H1 (cell line): ENCODE data around the gene HMGB1. TPM values are rescaled to one million over a fixed set of nuclear protein-coding genes. Genes with fewer than 3 reads are reported as not detected.
A peak's percentile ranks its signal among the peaks of the same experiment; 100 is the strongest.

Source experiments
- CTCF ChIA-PET: fragments of 300-600 bp; sonication (Branson Sonifier 250); formaldehyde crosslinking; loops from one replicate; lab custom pipeline; 2021; ENCODE audit not compliant: partially characterized antibody; lab: Charles Lee
- POLR2A ChIA-PET: fragments of 300-600 bp; sonication (Branson Sonifier 250); formaldehyde crosslinking; loops from one replicate; lab custom pipeline; 2021; ENCODE audit warnings: inconsistent platforms; ENCODE audit not compliant: partially characterized antibody; lab: Charles Lee
- DNase-seq, 2 experiments: peaks; one replicate each; pipeline versions ENCODE4 v3.0.0 to v3.0.0-alpha.2; 2010 to 2022; ENCODE audit warnings: low spot score in 2 of 2, low read depth in 1 of 2, mixed read lengths in 1 of 2
- FAIRE-seq: peaks from 2 replicates; lab custom pipeline; 2011; peaks lifted over from hg19 to GRCh38; lab: Jason Lieb, UNC
- H2AFZ ChIP-seq: 2 replicates; pipeline ENCODE4 v1.8.1; 2012; ENCODE audit warnings: low read length, inconsistent platforms
- H2AK5ac ChIP-seq: 2 replicates; pipeline ENCODE4 v1.6.1; 2013; ENCODE audit warnings: low read depth, low read length
- H2BK120ac ChIP-seq: replicated peaks from 2 replicates; pipeline ENCODE3; 2013; ENCODE audit warnings: low read depth, low read length, inconsistent platforms
- H2BK12ac ChIP-seq: 2 replicates; pipeline ENCODE4 v1.6.1; 2013; ENCODE audit warnings: low read depth, low read length
- H2BK15ac ChIP-seq: 2 replicates; pipeline ENCODE4 v1.6.1; 2013; ENCODE audit warnings: low read length
- H2BK20ac ChIP-seq: 2 replicates; pipeline ENCODE4 v1.6.1; 2013; ENCODE audit warnings: low read length
- H2BK5ac ChIP-seq: 2 replicates; pipeline ENCODE4 v1.6.1; 2013; ENCODE audit warnings: low read depth, low read length
- H3K14ac ChIP-seq: 2 replicates; pipeline ENCODE4 v1.6.1; 2013; ENCODE audit warnings: inconsistent platforms; ENCODE audit not compliant: insufficient read length
- H3K18ac ChIP-seq: 2 replicates; pipeline ENCODE4 v1.6.1; 2013; ENCODE audit warnings: low read length; ENCODE audit errors: extremely low read depth
- H3K23ac ChIP-seq: 2 replicates; pipeline ENCODE4 v1.6.1; 2013; ENCODE audit warnings: inconsistent platforms; ENCODE audit not compliant: insufficient read length
- H3K23me2 ChIP-seq: 2 replicates; pipeline ENCODE4 v1.6.1; 2013; ENCODE audit warnings: low read depth, low read length
- H3K27ac ChIP-seq: 2 replicates; pipeline ENCODE4 v1.6.1; 2011; ENCODE audit warnings: low read depth, low read length, inconsistent platforms
- H3K27me3 ChIP-seq, 4 experiments: replicated peaks in 1 of 4; 1 replicate in 1 of 4; 2 replicates in 3 of 4; pipeline versions ENCODE4 v1.6.1 to v1.8.1; 2011 to 2013; ENCODE audit warnings: low read length in 3 of 4, mild to moderate bottlenecking in 3 of 4, inconsistent platforms in 2 of 4, mixed read lengths in 2 of 4, moderate library complexity in 1 of 4; ENCODE audit not compliant: control insufficient read depth in 3 of 4, insufficient read depth in 3 of 4; ENCODE audit errors: extremely low read depth in 1 of 4
- H3K36me3 ChIP-seq, 4 experiments: 2 replicates each; pipeline versions ENCODE4 v1.6.1 to v1.8.1; 2011 to 2013; ENCODE audit warnings: mild to moderate bottlenecking in 4 of 4, low read length in 3 of 4, moderate library complexity in 2 of 4, control low read depth in 1 of 4, inconsistent platforms in 1 of 4; ENCODE audit not compliant: insufficient read depth in 4 of 4, control insufficient read depth in 2 of 4
- H3K4ac ChIP-seq: replicated peaks from 2 replicates; pipeline ENCODE3; 2013; ENCODE audit warnings: low read length, low read depth, mixed read lengths, inconsistent platforms; ENCODE audit not compliant: insufficient read length
- H3K4me1 ChIP-seq, 4 experiments: replicated peaks in 1 of 4; 1 replicate in 1 of 4; 2 replicates in 3 of 4; pipeline versions ENCODE4 v1.6.1 to v1.8.1; 2011 to 2013; ENCODE audit warnings: low read length in 3 of 4, inconsistent platforms in 2 of 4, mixed read lengths in 1 of 4; ENCODE audit not compliant: insufficient read depth in 4 of 4, control insufficient read depth in 3 of 4
- H3K4me2 ChIP-seq, 2 experiments: 2 replicates each; pipeline versions ENCODE4 v1.6.1 to v1.8.1; 2011 to 2013; ENCODE audit warnings: low read depth in 2 of 2, low read length in 2 of 2, control low read depth in 1 of 2, inconsistent platforms in 1 of 2, mild to moderate bottlenecking in 1 of 2; ENCODE audit not compliant: insufficient read depth in 1 of 2
- H3K4me3 ChIP-seq, 4 experiments: fragments of 200-600, 300-600 bp in 1 of 4; sonication (generic), shearing (Covaris generic), sonication (Bioruptor Twin) in 1 of 4; 2 replicates each; pipeline versions ENCODE4 v1.5.1 to v1.8.1; 2011 to 2016; ENCODE audit warnings: low read length in 4 of 4, low read depth in 3 of 4, control low read depth in 2 of 4, inconsistent platforms in 2 of 4, mild to moderate bottlenecking in 2 of 4, mixed read lengths in 1 of 4, moderate library complexity in 1 of 4; ENCODE audit not compliant: insufficient read depth in 2 of 4; ENCODE audit errors: extremely low read depth in 1 of 4
- H3K56ac ChIP-seq: replicated peaks from 2 replicates; pipeline ENCODE3; 2013; ENCODE audit warnings: low read depth, mild to moderate bottlenecking, mixed read lengths, low read length, inconsistent platforms; ENCODE audit not compliant: insufficient read length
- H3K79me1 ChIP-seq: 2 replicates; pipeline ENCODE4 v1.6.1; 2013; ENCODE audit warnings: low read depth, low read length, control low read depth
- H3K79me2 ChIP-seq, 2 experiments: 2 replicates each; pipeline versions ENCODE4 v1.6.1 to v1.8.1; 2012 to 2013; ENCODE audit warnings: low read length in 2 of 2, mild to moderate bottlenecking in 2 of 2, inconsistent platforms in 1 of 2; ENCODE audit not compliant: insufficient read depth in 2 of 2, control insufficient read depth in 1 of 2
- H3K9ac ChIP-seq, 4 experiments: replicated peaks in 1 of 4; 1 replicate in 1 of 4; 2 replicates in 3 of 4; pipeline versions ENCODE4 v1.6.1 to v1.8.1; 2011 to 2013; ENCODE audit warnings: low read depth in 3 of 4, low read length in 3 of 4, control low read depth in 2 of 4, mild to moderate bottlenecking in 2 of 4, moderate library complexity in 2 of 4, inconsistent platforms in 1 of 4; ENCODE audit errors: extremely low read depth in 1 of 4
- H3K9me3 ChIP-seq, 2 experiments: 2 replicates each; pipeline versions ENCODE4 v1.6.1 to v1.8.1; 2012 to 2013; ENCODE audit warnings: mild to moderate bottlenecking in 2 of 2, moderate library complexity in 2 of 2, control low read depth in 1 of 2, inconsistent platforms in 1 of 2, low read depth in 1 of 2, low read length in 1 of 2, mixed read lengths in 1 of 2; ENCODE audit not compliant: insufficient read depth in 2 of 2
- H4K20me1 ChIP-seq, 2 experiments: replicated peaks in 1 of 2; 2 replicates each; pipeline versions ENCODE3 to v1.8.1; 2011 to 2013; ENCODE audit warnings: inconsistent platforms in 2 of 2, low read length in 2 of 2, mild to moderate bottlenecking in 1 of 2; ENCODE audit not compliant: insufficient read depth in 2 of 2, control insufficient read depth in 1 of 2
- H4K5ac ChIP-seq: 2 replicates; pipeline ENCODE4 v1.6.1; 2013; ENCODE audit warnings: low read length, low read depth, mixed read lengths, inconsistent platforms; ENCODE audit not compliant: insufficient read length
- H4K8ac ChIP-seq: 2 replicates; pipeline ENCODE4 v1.8.0; 2013; ENCODE audit warnings: mild to moderate bottlenecking, moderate library complexity, low read length, inconsistent platforms; ENCODE audit not compliant: insufficient read depth; ENCODE audit errors: extremely low read depth
- H4K91ac ChIP-seq: replicated peaks from 2 replicates; pipeline ENCODE3; 2013; ENCODE audit warnings: low read length, mixed read lengths, inconsistent platforms; ENCODE audit not compliant: insufficient read length
- ASH2L ChIP-seq: fragments of 200-600, 300-600 bp; sonication (generic); IDR thresholded peaks from one replicate; pipeline ENCODE4 v1.7.1; 2017; ENCODE audit warnings: low read length
- CBX5 ChIP-seq: fragments of 300-800, 300-1000 bp; sonication (generic); IDR thresholded peaks from 2 replicates; pipeline ENCODE4 v1.7.1; 2016; ENCODE audit warnings: antibody characterized with exemption, low read length, low read depth
- CTBP2 ChIP-seq: IDR thresholded peaks from 2 replicates; pipeline ENCODE4 v1.7.0; 2011; ENCODE audit warnings: borderline replicate concordance, mild to moderate bottlenecking, moderate library complexity, mixed read lengths, low read length; ENCODE audit not compliant: insufficient read depth, insufficient read length
- EGR1 ChIP-seq: IDR thresholded peaks from 2 replicates; pipeline ENCODE4 v1.6.1; 2011; ENCODE audit warnings: low read depth, low read length, borderline replicate concordance
- GABPA ChIP-seq: IDR thresholded peaks from 2 replicates; pipeline ENCODE4 v1.6.1; 2011; ENCODE audit warnings: mild to moderate bottlenecking, low read length, moderate library complexity, borderline replicate concordance; ENCODE audit not compliant: insufficient read depth
- JUN ChIP-seq: IDR thresholded peaks from 2 replicates; pipeline ENCODE4 v1.6.1; 2011; ENCODE audit warnings: low read depth, mild to moderate bottlenecking, improper control_type of control experiment, low read length
- NRF1 ChIP-seq: IDR thresholded peaks from 2 replicates; pipeline ENCODE4 v1.6.1; 2011; ENCODE audit warnings: mild to moderate bottlenecking, low read depth, low read length, improper control_type of control experiment
- RBBP5 ChIP-seq: IDR thresholded peaks from 2 replicates; pipeline ENCODE4 v1.7.1; 2012; ENCODE audit warnings: low read depth, mild to moderate bottlenecking, inconsistent platforms, low read length, moderate library complexity, borderline replicate concordance
- TBP ChIP-seq: IDR thresholded peaks from 2 replicates; pipeline ENCODE4 v1.6.1; 2011; ENCODE audit warnings: low read depth, low read length, improper control_type of control experiment
- YY1 ChIP-seq: IDR thresholded peaks from 2 replicates; pipeline ENCODE4 v1.6.1; 2011; ENCODE audit warnings: low read depth, mild to moderate bottlenecking, low read length
- WGBS, 2 experiments: shearing (Covaris generic) in 1 of 2; methylation state at CpG; one replicate each; pipeline versions ENCODE4 v1.1.6 to v1.1.7; 2013 to 2015; ENCODE audit warnings: low lambda C conversion rate in 2 of 2, mixed read lengths in 2 of 2, inconsistent platforms in 1 of 2, low coverage in 1 of 2, missing lambda C conversion rate in 1 of 2; ENCODE audit not compliant: insufficient replicate concordance in 2 of 2, insufficient coverage in 1 of 2, insufficient read length in 1 of 2; ENCODE audit errors: extremely low coverage in 1 of 2, missing lambda C conversion rate in 1 of 2; 5-methylcytosine and 5-hydroxymethylcytosine counted together
- polyA plus RNA-seq, 7 experiments: library from polyadenylated mRNA; depleted of rRNA in 3 of 7; stranded (reverse) in 5 of 7; unstranded in 2 of 7; fragments of >200 nt in 5 of 7; fragments of 200-250 nt in 2 of 7; gene quantifications; 1 replicate in 5 of 7; 2 replicates in 1 of 7; 4 replicates in 1 of 7; pipeline versions ENCODE4 v1.2.1 to v1.2.3, GENCODE V29; 2011 to 2013; ENCODE audit warnings: missing spikeins in 2 of 7, mixed read lengths in 2 of 7
- total RNA-seq: library from RNA; stranded (reverse); fragmentation: NEBNext Ultra II Directional; extraction: Animal tissue kit (Norgen Biotek cat#: 25700); gene quantifications from 2 replicates; pipeline ENCODE4 v1.2.1, GENCODE V29; 2021

HMGB1 gene
- total and polyA plus RNA-seq, 2 of the 8 experiments (the other 6 are each of a cell fraction or from before 2014, with no cell fraction given) = 123 to 776 TPM

DNA sequence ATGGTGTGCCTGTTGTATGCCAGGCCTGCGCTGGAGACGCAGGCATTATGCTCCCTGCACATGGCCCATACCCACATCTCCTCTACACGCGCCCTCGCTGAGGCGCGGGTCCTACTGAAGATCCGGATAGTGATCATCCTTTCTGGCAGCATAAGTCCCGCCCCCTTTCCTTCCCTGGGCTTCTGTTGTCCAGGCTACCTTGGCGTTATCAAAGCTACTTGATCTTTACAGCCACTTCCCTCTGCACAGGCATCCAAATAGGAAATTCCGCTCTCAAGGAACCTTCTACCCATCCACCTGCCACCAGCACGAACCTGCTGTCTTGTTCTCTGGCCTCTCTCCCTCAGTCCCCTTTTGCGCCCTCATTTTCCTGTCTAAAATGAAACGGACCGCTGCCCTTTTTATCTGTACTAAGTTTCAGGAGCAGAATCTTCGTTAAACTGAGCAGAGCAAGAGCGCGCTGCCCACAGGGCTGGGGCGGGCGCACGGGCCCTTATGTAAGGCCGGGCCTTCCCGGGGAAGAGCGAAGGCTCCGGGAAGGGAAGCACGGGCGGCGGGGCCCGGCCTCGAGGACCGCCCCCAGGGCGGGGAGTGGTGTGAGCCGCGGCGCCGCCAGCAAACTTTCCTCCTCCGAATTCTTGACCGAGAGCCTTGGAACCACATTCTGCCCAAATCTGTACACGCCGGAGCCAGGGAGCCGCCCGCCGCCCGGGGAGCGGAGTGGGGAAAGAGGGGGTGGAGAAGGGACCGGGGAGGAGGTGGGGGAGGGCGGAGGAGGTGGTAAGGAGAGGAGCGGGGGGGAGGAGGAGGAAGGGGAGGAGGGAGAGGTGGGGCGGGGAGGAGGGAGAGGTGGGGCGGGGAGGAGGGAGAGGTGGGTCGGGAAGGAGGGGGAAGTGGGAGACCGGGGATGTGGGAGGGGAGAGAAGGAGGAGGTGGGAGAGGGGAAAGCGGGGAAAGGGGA, 44.4 kb downstream of the HMGB1 start:
- ChIA-PET CTCF (interaction anchor here (0.7 to 5.6 kb wide), 4 partner anchors 10 to 382 kb away, joined by 3 to 42 read pairs (median 4); no protein-coding TSS in a partner anchor), POLR2A (interaction anchor here (0.7 to 1.7 kb wide), 13 partner anchors 8 to 114 kb away, joined by 3 to 12 read pairs (median 3); partner anchors contain the start of genes HMGB1 and KATNAL1)
- peak; percentile 42 for FAIRE-seq
- TF ChIP-seq ASH2L (peak; percentile 86), NRF1 (no peak), EGR1 (no peak), CTBP2 (peak; percentile 61), TBP (no peak), YY1 (no peak), JUN (no peak), GABPA (no peak), CBX5 (no peak), RBBP5 (no peak; the same call in 1 of the 2 replicates)

More for the DNA sequence above, 44.4 kb downstream of the HMGB1 start:
- Histone ChIP-seq H2AK5ac (no peak overlapping the region), H3K27ac (no peak overlapping the region; the same call in 1 of the 2 replicates), H3K23me2 (peaks cover 8% of the 10 kb centered on the region), H3K9ac (peak overlapping the region in 3 of 4 experiments; percentile 55 to 63 (median 62); a peak in 5 of 7 replicates), H3K4ac (peak overlapping the region; percentile 25), H4K5ac (peak overlapping the region; percentile 49), H3K79me1 (no peaks in the 10 kb centered on the region; the same call in 1 of the 2 replicates), H3K4me3 (peak overlapping the region; percentile 73 to 83 (median 76)), H3K27me3 (peaks cover 0 to 5% (median 0%) of the 10 kb centered on the region in 4 experiments; a peak in 4 of 7 replicates), H3K4me2 (peak overlapping the region; percentile 81 to 94), H4K8ac (peak overlapping the region; percentile 36; the same call in 1 of the 2 replicates), H3K36me3 (no peaks in the 10 kb centered on the region), H2BK20ac (no peak overlapping the region), H3K18ac (peak overlapping the region; percentile 25), H3K56ac (no peak overlapping the region), H2AFZ (peak overlapping the region; percentile 60), H4K20me1 (no peaks in the 10 kb centered on the region), H4K91ac (peak overlapping the region; percentile 90), H3K14ac (no peak overlapping the region), H2BK15ac (peak overlapping the region; percentile 19; the same call in 1 of the 2 replicates), H2BK120ac (no peak overlapping the region), H2BK5ac (peak overlapping the region; percentile 67; the same call in 1 of the 2 replicates), H3K79me2 (no peaks in the 10 kb centered on the region), H3K23ac (no peak overlapping the region), H2BK12ac (peak overlapping the region; percentile 72), H3K9me3 (no peaks in the 10 kb centered on the region), H3K4me1 (peaks cover 0 to 9% (median 5%) of the 10 kb centered on the region in 4 experiments; a peak in 6 of 7 replicates)
- peak in 1 of 2 experiments; percentile 78 for DNase-seq
- WGBS, 2 experiments = 3% methylated on average over 35 of the region's 53 CpGs; no CpG with 5 or more reads in 1 of the 2 experiments
